Stimulated activated CD4-positive, alpha-beta T cell treated with anti-CD3 and anti-CD28 coated beads, Interleukin-12 subunit alpha, Interleukin-12 subunit beta, amount 100 ng/mL, for 24 hours (primary cell): ENCODE measurements around the gene PHF21A.
A peak's percentile ranks its signal among the peaks of the same experiment; 100 is the strongest.
"Not testable (repeated sequence)": the region's sequence is repeated elsewhere in the genome, so short reads cannot be mapped to it uniquely, and the experiment has no call there.

Source experiments
- DNase-seq, 2 experiments: peaks; one replicate each; pipeline ENCODE4 v3.0.0-alpha.2; 2020; ENCODE audit warnings: low read depth in 2 of 2

PHF21A gene

GRCh38 chr11:45904309-45904915 is 216.8 kb downstream of the PHF21A start:
- DNase-seq: no peak

GRCh38 chr11:45902452-45903380 is 218.5 kb downstream of the PHF21A start:
- no peak for DNase-seq

- no peak for DNase-seq
Observed at GRCh38 chr11:45901626-45902025, 219.6 kb downstream of the PHF21A start.

GRCh38 chr11:45900916-45901617 is 220.2 kb downstream of the PHF21A start:
- DNase-seq: no peak

- DNase-seq: not testable (repeated sequence)
Observed at GRCh38 chr11:45900175-45900800, 221.0 kb downstream of the PHF21A start.

- DNase-seq: peak; percentile 38 to 46
Observed at GRCh38 chr11:45899448-45900174, 221.6 kb downstream of the PHF21A start.

- no peak for DNase-seq
Observed at GRCh38 chr11:45899086-45899447, 222.2 kb downstream of the PHF21A start.

GRCh38 chr11:45897556-45897955 is 223.7 kb downstream of the PHF21A start:
- DNase-seq: no peak

GRCh38 chr11:45896422-45896984 is 224.8 kb downstream of the PHF21A start:
- no peak for DNase-seq

- no peak for DNase-seq
Observed at GRCh38 chr11:45895553-45896259, 225.5 kb downstream of the PHF21A start.

GRCh38 chr11:45894555-45895247 is 226.6 kb downstream of the PHF21A start:
- DNase-seq: no peak

- DNase-seq: no peak
Observed at GRCh38 chr11:45892856-45893255, 228.4 kb downstream of the PHF21A start.

- no peak for DNase-seq
Observed at GRCh38 chr11:45890886-45891550, 230.2 kb downstream of the PHF21A start.

GRCh38 chr11:45889966-45890365 is 231.3 kb downstream of the PHF21A start:
- DNase-seq: no peak

GRCh38 chr11:45889555-45889954 is 231.7 kb downstream of the PHF21A start:
- no peak for DNase-seq

GRCh38 chr11:45887587-45887986 is 233.7 kb downstream of the PHF21A start:
- no peak for DNase-seq

- DNase-seq: no peak
Observed at GRCh38 chr11:45886816-45887520, 234.3 kb downstream of the PHF21A start.

- no peak for DNase-seq
Observed at GRCh38 chr11:45885921-45886721, 235.1 kb downstream of the PHF21A start.
